ENCODE data around the gene FSD1L.

The FSD1L gene

GRCh38 chr9:105421154-105421553 lies 26.7 kb upstream of the FSD1L start:
- no peak for DNase-seq (ENCODE audit: extremely low read depth, low read depth)
- TF ChIP-seq CTCF (IDR thresholded peaks at IDR 0.05; ENCODE audit: low read depth, low read length, missing control alignments): no peak
- no peak overlapping the region for H3K4me3 ChIP-seq (replicated peaks; ENCODE audit: low read depth, low read length)

GRCh38 chr9:105421864-105422263 lies 26.0 kb upstream of the FSD1L start:
- no peak overlapping the region for H3K4me3 ChIP-seq (replicated peaks; ENCODE audit: low read depth, low read length)
- TF ChIP-seq CTCF (IDR thresholded peaks at IDR 0.05; ENCODE audit: low read depth, low read length, missing control alignments): no peak
- DNase-seq (ENCODE audit: extremely low read depth, low read depth): no peak

- TF ChIP-seq CTCF (IDR thresholded peaks at IDR 0.05; ENCODE audit: low read depth, low read length, missing control alignments): peak; percentile 40
- DNase-seq (ENCODE audit: extremely low read depth, low read depth): no peak
- no peak overlapping the region for H3K4me3 ChIP-seq (replicated peaks; ENCODE audit: low read depth, low read length)
Measured at GRCh38 chr9:105425816-105426433, 21.9 kb upstream of the FSD1L start.

GRCh38 chr9:105426657-105427056 lies 21.2 kb upstream of the FSD1L start:
- DNase-seq (ENCODE audit: extremely low read depth, low read depth): no peak
- no peak overlapping the region for H3K4me3 ChIP-seq (replicated peaks; ENCODE audit: low read depth, low read length)
- TF ChIP-seq CTCF (IDR thresholded peaks at IDR 0.05; ENCODE audit: low read depth, low read length, missing control alignments): no peak

GRCh38 chr9:105431424-105432246 lies 16.2 kb upstream of the FSD1L start:
- TF ChIP-seq CTCF (IDR thresholded peaks at IDR 0.05; ENCODE audit: low read depth, low read length, missing control alignments): no peak

GRCh38 chr9:105432247-105432842 lies 15.5 kb upstream of the FSD1L start:
- no peak overlapping the region for H3K4me3 ChIP-seq (replicated peaks; ENCODE audit: low read depth, low read length)
- TF ChIP-seq CTCF (IDR thresholded peaks at IDR 0.05; ENCODE audit: low read depth, low read length, missing control alignments): no peak
- no peak for DNase-seq (ENCODE audit: extremely low read depth, low read depth)

More at GRCh38 chr9:105431424-105432246, 16.2 kb upstream of the FSD1L start:
- DNase-seq (ENCODE audit: extremely low read depth, low read depth): no peak
- no peak overlapping the region for H3K4me3 ChIP-seq (replicated peaks; ENCODE audit: low read depth, low read length)
